ENCODE data around the gene THBS2.
A peak's percentile ranks its signal among the peaks of the same experiment; 100 is the strongest.

Gene THBS2

DNA sequence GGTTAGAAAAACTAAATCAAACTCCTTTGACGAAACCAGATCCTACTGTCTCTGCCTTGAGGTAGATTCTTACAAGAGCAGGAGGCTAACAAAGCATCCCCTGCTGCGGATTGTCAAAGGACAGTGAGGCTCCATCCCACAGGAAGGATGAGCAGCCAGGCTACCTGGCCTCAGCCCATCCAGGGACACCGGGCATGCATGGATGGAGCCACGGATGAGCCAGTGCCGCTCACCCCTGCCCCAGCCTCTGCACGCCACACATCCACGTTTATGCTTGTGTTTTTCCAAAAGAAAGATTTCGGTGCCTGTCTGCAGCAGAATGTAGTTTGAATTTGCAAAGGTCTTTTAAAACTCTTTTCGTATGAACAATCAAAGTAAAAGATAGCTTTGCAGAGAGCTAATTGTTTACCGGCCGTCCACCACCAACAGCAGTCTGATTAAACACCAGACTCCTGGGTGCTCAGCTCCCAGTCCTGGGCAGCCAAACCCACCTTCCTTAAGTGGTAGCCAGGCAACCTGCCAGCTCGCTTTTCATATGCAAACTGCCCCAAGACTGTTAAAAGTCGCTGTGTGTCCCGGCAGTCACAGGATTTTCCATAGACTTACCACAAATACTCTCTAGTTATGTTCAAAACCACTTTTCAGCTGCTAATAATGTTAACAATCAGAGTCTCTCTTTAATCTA, 999 bp downstream of the THBS2 start:
- H3K4me3 ChIP-seq (ENCODE audit: low read depth, low read length) = peak overlapping the region; percentile 57
- no peak for DNase-seq (ENCODE audit: low read depth)

GRCh38 chr6:169251822-169252504, 1.7 kb downstream of the THBS2 start:
- H3K4me3 ChIP-seq (ENCODE audit: low read depth, low read length) = peak overlapping the region; percentile 57
- no peak for DNase-seq (ENCODE audit: low read depth)

- DNase-seq (ENCODE audit: low read depth) = no peak
- H3K4me3 ChIP-seq (ENCODE audit: low read depth, low read length) = peak overlapping the region; percentile 57
These were observed 2.3 kb downstream of the THBS2 start for GRCh38 chr6:169251371-169251802.

- H3K4me3 ChIP-seq (ENCODE audit: low read depth, low read length) = no peak overlapping the region
- DNase-seq (ENCODE audit: low read depth) = peak; percentile 75
These were observed 3.0 kb downstream of the THBS2 start for GRCh38 chr6:169250660-169251059.

DNA sequence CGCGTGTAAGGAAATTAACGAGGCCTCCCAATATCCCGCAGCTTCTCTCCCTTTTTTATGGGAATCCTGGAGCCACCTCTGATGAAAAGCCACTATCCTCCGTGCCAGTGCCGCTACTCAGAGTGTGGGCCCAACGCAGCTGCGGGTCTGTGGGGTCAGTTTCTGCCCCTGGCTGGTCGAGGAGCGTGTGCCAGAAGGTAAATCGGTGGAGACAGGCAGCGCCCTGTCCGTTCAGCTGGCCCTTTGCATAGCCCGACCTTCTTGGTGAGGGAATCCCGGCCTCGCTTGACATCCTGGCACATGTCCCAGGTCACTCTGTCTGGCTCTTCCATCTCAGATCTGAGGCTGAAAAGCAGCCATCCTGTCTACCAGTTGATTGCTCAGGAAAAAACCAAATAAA, 4.6 kb downstream of the THBS2 start:
- DNase-seq (ENCODE audit: low read depth) = no peak
- H3K4me3 ChIP-seq (ENCODE audit: low read depth, low read length) = no peak overlapping the region

DNA sequence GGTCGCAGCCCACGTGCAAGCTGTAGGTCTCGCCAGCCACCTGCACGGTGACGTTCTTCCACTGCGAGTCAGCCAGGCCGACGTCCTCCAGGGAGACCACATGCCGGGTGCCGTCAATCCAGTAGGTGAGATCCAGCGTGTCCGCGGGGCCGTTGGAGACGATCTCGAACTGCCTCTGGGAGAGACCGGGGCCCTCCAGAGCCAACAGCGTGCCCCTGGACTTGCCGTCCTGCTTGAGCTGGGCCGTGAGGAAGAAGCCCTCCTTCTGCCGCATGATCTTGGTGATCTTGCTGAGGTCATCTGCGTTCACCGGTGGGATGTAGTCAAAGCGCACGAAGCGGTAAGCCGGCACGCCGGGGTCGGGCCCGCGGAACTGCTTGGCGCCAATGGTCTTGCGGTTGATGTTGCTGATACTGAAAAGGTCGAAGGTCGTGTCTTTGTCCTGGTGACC, 5.1 kb downstream of the THBS2 start:
- no peak for DNase-seq (ENCODE audit: low read depth)
- H3K4me3 ChIP-seq (ENCODE audit: low read depth, low read length) = no peak overlapping the region

- DNase-seq (ENCODE audit: low read depth) = no peak
- H3K4me3 ChIP-seq (ENCODE audit: low read depth, low read length) = no peak overlapping the region
These were observed 5.7 kb downstream of the THBS2 start for GRCh38 chr6:169247991-169248390.

- no peak for DNase-seq (ENCODE audit: low read depth)
- no peak overlapping the region for H3K4me3 ChIP-seq (ENCODE audit: low read depth, low read length)
These were observed 6.2 kb downstream of the THBS2 start for GRCh38 chr6:169247419-169247818.

GRCh38 chr6:169246445-169246844, 7.2 kb downstream of the THBS2 start:
- no peak for DNase-seq (ENCODE audit: low read depth)
- no peak overlapping the region for H3K4me3 ChIP-seq (ENCODE audit: low read depth, low read length)

DNA sequence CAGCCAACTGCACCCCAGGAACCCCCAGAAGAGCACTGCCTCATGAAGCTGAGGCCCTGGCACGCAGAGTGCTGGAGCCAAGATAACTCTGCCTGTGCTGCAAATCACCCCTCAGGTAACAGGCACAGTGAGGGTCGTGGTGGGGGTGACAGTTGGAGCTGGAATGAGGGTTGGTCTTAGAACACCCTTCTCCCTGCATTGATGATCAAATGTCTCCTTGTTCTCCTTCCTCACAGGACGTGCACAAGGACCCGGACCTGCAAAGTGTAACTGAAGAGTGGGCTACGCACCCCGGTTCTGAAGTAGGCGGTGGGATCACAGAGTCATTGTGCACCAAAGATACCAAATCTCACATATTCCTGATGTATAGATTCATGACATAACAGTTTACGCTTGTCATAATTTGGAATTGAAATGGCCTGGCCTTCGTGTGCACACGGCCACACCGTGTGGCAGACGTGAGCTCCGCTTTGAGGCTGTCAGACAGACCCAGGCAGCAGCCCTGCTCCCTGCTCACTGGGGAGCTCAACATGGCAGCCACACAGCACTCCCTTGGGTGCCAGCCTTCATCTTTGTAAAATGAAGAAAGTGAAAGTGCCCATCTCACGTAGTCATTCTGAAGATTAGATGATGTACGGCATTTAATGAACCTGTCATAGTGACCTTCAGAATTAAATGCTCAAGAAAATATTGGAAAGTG, 8.8 kb downstream of the THBS2 start:
- H3K4me3 ChIP-seq (ENCODE audit: low read depth, low read length) = no peak overlapping the region
- DNase-seq (ENCODE audit: low read depth) = no peak

DNA sequence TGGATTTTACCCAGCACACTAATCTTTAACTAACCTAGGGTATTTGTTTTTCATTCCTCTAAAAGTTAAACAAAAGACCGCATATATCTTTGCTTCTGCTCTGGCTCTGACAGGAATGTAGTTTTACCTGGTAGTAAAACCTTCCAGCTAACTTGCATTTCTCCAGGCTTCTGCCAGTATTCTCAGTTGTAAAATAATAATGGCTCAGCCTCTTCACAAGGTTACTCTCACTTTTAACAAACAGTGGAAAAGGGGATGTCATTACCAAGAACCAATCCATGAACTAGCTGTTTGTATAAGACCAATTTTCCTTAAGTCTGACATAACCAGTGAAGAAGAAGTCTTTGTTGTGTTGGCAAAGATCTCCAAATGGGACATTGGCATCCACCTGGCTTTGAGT, 10.0 kb downstream of the THBS2 start:
- no peak overlapping the region for H3K4me3 ChIP-seq (ENCODE audit: low read depth, low read length)
- no peak for DNase-seq (ENCODE audit: low read depth)

- no peak overlapping the region for H3K4me3 ChIP-seq (ENCODE audit: low read depth, low read length)
- no peak for DNase-seq (ENCODE audit: low read depth)
These were observed 10.5 kb downstream of the THBS2 start for GRCh38 chr6:169243186-169243585.

DNA sequence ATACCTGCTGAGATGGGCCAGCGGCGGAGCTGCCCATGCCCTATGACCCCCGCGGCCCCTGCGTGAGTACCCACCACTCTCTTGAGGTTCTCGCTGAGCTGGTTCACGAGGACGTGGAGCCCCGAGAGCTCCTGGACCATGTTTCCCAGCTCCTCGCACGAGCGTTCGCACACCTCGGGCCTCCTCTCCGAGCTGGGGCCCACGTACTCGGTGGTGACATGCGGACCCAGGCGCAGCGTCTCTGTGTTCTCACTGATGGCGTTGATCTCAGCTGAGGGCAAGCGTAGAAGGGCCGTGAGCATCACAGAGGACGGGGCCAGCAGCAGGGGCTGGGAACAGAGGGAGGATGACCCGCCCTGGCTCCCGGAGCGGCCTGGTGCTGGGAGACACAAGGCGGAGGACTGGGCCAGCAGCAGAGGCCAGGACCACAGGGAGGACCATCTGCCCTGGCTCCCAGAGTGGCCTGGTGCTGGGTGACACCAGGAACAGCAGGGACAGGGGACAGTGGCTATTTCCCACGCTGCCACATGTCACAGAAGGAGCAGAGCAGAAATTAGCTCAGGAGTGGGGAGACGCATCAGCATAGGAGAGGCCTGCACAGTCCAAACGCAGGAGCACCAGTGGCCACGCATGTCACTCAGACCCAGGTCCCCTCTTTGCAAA, 11.8 kb downstream of the THBS2 start:
- no peak for DNase-seq (ENCODE audit: low read depth)
- H3K4me3 ChIP-seq (ENCODE audit: low read depth, low read length) = no peak overlapping the region

DNA sequence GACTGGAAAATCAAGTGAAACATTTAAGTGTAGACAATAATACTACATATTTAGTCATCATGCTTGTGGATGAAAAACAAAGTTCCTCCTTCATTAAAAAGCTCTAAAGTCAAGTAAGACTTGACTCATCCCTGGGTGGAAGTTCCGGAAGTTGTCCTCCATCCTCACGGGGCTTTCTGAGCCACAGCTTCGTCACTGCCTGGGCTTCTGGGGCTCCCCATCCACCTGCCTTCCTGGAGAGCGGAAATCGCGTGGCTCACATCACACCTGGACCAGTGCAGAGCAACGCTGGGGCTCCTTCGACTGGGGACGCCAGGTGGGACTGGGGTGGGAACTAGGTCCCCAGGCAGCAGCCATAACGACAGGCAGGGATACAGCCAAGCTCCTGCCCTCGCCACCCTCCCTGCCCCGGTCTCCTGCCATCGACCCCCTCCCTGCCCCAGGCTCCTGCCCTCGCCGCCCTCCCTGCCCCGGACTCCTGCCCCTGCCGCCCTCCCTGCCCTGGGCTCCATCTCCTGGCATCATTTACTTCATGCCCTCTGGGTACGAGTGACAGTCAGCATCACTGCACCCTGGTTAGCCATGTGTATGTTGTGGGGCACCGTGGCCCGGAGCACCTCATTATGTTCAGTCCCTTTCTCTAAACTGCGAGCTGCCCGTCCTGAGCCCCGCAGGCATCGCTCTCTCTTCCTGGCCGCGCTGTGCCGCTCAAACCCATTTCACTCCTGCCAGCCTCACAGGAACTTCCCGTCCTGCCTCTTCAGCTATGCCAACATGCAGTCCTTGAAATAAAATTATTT, 12.9 kb downstream of the THBS2 start:
- H3K4me3 ChIP-seq (ENCODE audit: low read depth, low read length) = no peak overlapping the region
- DNase-seq (ENCODE audit: low read depth) = no peak

DNA sequence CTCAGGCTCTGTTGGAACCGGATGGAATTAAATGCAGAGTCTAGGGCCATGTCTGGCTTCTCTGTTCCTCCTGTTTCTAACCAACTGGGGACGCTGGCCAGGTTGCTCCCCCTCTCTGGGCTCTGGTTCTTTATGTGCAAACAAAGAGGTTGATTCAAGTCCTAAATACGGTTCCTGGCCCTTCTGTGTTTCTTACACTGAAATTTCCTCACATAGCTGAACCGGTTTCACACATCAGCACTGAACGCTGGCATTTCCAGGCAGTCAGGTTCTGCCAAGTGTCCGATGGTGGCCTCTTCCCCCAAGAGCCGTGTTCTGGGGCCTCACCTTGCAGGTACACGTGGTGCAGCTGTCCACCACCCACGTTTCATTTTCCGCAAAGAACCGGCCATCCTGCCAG, 13.5 kb downstream of the THBS2 start:
- H3K4me3 ChIP-seq (ENCODE audit: low read depth, low read length) = no peak overlapping the region
- no peak for DNase-seq (ENCODE audit: low read depth)

DNA sequence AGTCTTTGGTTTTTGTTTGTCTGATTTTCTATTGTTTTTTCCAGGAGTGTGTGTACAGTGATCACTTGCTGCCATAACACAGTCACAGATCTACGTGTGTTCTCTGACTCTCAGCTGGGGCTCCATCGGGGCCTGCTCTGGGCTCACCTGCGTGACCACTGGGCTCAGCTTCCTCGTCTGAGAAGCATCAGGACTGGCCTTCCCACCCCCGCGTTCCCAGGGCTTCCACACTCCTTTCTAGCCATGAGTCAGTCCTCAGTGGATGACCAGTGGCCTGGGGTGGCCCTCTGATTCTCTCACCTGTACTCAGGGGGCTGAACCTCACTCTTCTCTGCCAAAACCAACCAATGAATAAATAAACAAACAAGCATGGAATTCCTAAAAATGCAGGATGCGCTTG, 14.5 kb downstream of the THBS2 start:
- H3K4me3 ChIP-seq (ENCODE audit: low read depth, low read length) = no peak overlapping the region
- DNase-seq (ENCODE audit: low read depth) = no peak

DNA sequence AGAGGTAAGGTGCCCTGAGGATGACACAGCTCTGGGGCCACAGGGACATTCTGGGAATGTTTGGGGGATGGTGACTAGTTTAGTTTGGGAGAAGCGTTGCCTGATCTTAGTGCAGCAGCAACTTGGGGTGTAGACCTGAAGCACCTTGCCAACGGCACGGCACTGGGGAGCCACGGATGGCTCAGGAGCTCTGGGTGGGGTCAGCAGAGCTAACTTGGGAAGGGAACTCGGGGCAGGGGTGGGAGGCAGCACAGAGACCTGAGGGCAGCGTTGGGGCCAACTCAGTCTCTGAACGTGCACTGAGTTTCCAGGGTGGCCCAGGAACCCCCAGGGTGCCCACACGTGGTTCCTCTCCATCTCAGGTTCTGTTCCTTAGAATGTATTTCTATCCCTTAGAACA, 14.9 kb downstream of the THBS2 start:
- no peak overlapping the region for H3K4me3 ChIP-seq (ENCODE audit: low read depth, low read length)

GRCh38 chr6:169237496-169238134, 16.0 kb downstream of the THBS2 start:
- DNase-seq (ENCODE audit: low read depth) = no peak
- no peak overlapping the region for H3K4me3 ChIP-seq (ENCODE audit: low read depth, low read length)

More for the DNA sequence above, 14.9 kb downstream of the THBS2 start:
- no peak for DNase-seq (ENCODE audit: low read depth)

DNA sequence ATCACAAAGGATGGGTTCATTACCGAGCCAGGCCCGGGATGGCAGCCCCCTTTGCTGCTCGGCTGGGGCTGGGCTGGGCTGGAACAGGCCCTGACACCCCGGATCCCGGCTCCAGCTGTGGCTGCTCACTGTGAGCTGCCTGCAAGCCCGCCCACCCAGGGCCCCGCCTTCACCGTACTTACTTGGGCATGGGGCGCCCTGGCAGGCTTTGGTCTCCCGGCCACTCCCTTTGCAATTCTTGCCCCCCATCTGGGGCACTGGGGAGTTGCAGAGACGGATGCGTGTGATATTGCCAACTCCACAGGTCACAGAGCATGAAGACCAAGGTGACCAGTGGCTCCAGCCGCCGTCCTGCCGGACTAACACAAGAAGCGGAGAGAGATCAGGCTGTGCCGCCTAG, 16.7 kb downstream of the THBS2 start:
- H3K4me3 ChIP-seq (ENCODE audit: low read depth, low read length) = no peak overlapping the region
- DNase-seq (ENCODE audit: low read depth) = no peak
